H1 (cell line): ENCODE measurements around the gene DPY19L3.

Experiments used
- BACH1 ChIP-seq: IDR thresholded peaks from 2 replicates; pipeline ENCODE4 v1.6.1; 2012; ENCODE audit warnings: low read length, improper control_type of control experiment
- BRCA1 ChIP-seq: IDR thresholded peaks from 2 replicates; pipeline ENCODE4 v1.6.1; 2012; ENCODE audit warnings: low read depth, low read length, improper control_type of control experiment
- CTCF ChIP-seq, 3 experiments: IDR thresholded peaks; 1 replicate in 2 of 3; 2 replicates in 1 of 3; pipeline versions ENCODE4 v1.5.1 to v1.6.1; 2011; ENCODE audit warnings: low read length in 3 of 3, mild to moderate bottlenecking in 3 of 3, inconsistent platforms in 2 of 3, low read depth in 1 of 3, moderate library complexity in 1 of 3; ENCODE audit not compliant: insufficient read depth in 1 of 3; ENCODE audit errors: control extremely low read depth in 1 of 3
- EP300 ChIP-seq, 2 experiments: IDR thresholded peaks; 1 replicate in 1 of 2; 2 replicates in 1 of 2; pipeline ENCODE4 v1.6.1; 2011 to 2012; ENCODE audit warnings: low read depth in 2 of 2, low read length in 2 of 2, mild to moderate bottlenecking in 2 of 2, borderline replicate concordance in 1 of 2, inconsistent platforms in 1 of 2, moderate library complexity in 1 of 2
- POLR2AphosphoS5 ChIP-seq: IDR thresholded peaks from 2 replicates; pipeline ENCODE4 v1.6.1; 2011; ENCODE audit warnings: low read depth, low read length
- SUZ12 ChIP-seq: fragments of 200-600 bp; sonication (generic); IDR thresholded peaks from 2 replicates; pipeline ENCODE4 v1.6.1; 2012; ENCODE audit warnings: mild to moderate bottlenecking, inconsistent platforms, low read length, moderate library complexity, mixed read lengths
- YY1 ChIP-seq: IDR thresholded peaks from 2 replicates; pipeline ENCODE4 v1.6.1; 2011; ENCODE audit warnings: low read depth, mild to moderate bottlenecking, low read length

- TF ChIP-seq CTCF (IDR thresholded peaks at IDR 0.05; ENCODE audit: control extremely low read depth in 1 of 3, insufficient read depth in 1 of 3, low read depth in 1 of 3, low read length in 3 of 3) (no peak), BRCA1 (no peak), EP300 (IDR thresholded peaks at IDR 0.05; ENCODE audit: borderline replicate concordance in 1 of 2, low read depth in 2 of 2, low read length in 2 of 2) (no peak), POLR2AphosphoS5 (no peak), SUZ12 (no peak), BACH1 (no peak), YY1 (no peak)
Measured at GRCh38 chr19:32438751-32439150, 33.2 kb downstream of the DPY19L3 start.
